Measurements from ENCODE around the gene RPH3AL.
"Not testable (repeated sequence)": the region's sequence is repeated elsewhere in the genome, so short reads cannot be mapped to it uniquely, and the experiment has no call there.

Gene RPH3AL

DNA sequence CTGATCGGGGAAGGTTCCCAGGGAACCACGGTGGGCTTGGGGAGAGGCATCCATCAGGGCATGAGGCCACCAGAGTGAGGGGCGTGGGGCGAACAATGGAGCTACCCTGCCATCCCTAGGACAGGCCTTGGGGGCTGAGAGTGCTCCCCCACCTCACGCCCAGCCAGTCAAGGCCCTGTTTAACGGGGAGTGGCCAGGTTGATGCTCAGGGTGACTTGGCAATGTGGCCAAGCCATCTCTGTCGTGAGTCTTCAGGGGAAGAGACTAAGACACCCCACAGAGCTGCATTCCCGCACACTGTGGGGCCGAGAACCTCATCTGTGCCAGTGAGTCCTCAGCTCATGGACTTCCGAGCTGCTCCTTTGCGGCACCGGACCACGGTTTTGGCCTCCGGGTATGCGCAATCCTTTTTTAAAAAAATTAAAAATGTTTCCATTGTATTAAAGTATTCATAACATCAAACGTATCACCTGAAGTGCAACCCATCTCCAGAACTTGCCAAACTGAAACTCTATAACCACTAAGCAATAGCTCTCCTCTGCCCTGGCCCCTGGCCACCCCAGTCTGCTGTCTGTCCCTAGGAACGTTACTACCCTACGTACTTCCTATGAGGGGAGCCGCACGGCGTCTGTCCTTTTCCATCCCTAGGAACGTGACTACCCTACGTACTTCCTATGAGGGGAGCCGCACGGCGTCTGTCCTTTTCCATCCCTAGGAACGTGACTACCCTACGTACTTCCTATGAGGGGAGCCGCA lies 99.3 kb downstream of the RPH3AL start:
- no peak for DNase-seq

DNA sequence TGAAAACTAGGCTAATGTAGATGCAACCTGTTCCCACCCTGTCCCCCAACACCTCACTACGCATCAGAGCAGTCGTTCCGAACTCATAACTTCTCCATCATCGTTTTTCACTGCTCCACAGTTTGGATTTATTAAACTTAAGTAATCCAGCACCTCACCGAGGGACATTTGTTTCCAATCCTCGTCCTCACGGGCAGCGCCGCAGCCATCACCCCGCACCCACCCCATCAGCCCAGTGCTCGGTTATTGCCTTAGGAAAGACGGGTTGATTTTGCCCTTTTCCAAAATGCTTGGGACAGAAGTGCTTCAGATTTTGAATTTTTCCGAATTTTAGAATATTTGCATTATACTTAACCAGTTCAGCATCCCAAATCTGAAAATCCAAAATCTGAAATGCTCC lies 100.2 kb downstream of the RPH3AL start:
- no peak for DNase-seq

DNA sequence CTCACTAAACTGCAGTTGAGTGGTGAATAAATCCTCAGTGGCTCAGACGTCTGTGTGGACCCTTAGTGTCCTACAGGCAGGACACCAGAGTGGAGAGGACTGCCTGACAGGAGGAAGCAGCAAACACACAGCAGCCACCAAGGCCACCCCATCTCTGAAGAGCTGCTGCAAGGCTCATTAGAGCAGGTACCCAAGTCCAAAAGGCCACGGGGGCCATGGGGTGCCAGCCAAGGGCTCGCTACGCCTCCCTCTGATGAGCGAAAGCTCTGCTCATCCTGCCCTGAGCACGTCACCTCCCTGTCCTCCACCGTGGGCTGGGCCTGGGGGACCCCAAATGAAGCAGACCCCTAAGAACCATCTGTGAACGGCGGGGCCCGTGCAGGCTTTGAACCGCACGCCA lies 101.1 kb downstream of the RPH3AL start:
- no peak for DNase-seq

DNA sequence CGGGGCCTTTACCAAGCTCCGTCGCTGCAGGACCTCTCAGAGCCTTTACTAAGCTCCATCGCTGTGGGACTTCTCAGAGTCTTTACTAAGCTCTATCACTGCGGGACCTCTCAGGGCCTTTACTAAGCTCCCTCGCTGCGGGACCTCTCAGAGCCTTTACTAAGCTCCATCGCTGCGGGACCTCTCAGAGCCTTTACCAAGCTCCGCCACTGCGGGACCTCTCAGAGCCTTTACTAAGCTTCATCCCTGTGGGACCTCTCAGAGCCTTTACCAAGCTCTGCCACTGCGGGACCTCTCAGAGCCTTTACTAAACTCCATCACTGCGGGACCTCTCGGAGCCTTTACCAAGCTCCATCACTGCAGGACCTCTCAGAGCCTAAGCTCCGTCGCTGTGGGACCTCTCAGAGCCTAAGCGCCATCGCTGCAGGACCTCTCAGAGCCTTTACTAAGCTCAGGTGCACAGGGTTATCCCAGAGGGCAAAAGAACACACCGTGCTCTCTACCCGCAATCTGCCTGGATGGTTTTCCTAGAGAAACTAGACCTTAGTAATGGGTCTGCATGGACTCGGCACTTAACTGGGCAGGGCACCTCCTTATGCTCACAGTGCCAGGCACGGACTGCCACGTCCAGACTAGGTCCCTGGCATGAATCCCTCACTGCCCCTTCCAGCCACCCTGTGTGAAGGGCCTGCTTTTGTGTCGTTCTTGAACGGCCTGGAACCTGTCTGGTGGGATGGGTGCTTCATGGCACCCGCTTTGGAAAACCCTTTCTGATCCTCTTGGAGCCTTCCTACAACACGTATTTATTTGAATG lies 101.9 kb downstream of the RPH3AL start:
- DNase-seq, result no peak

DNA sequence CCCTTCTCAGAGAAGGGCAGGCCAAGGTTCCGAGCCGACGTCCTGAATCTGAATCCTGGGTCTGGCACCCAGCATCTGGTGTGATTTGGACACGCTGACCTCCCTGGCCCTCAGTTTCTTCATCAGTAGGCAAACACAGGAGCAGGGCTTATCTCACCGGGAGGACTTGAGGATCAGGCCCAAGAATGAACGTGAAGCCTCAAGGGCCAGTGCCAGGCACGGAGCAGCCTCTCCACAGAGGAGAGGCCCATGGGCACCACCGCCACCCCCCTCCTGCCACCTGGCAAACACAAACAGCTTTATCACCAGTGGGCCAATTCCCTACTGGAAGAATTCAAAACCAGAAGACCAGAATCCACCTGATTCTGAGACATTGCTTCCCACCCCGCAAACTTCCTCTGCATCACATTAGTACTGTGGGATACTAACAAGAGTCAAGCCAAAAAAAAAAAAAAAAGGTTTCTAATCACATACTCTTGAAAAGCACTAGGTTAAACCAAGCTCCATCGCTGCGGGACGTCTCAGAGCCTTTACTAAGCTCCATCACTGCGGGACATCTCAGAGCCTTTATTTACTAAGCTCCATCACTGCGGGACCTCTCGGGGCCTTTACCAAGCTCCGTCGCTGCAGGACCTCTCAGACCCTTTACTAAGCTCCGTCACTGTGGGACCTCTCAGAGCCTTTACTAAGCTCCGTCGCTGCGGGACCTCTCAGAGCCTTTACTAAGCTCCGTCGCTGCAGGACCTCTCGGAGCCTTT lies 103.2 kb downstream of the RPH3AL start:
- no peak for DNase-seq

DNA sequence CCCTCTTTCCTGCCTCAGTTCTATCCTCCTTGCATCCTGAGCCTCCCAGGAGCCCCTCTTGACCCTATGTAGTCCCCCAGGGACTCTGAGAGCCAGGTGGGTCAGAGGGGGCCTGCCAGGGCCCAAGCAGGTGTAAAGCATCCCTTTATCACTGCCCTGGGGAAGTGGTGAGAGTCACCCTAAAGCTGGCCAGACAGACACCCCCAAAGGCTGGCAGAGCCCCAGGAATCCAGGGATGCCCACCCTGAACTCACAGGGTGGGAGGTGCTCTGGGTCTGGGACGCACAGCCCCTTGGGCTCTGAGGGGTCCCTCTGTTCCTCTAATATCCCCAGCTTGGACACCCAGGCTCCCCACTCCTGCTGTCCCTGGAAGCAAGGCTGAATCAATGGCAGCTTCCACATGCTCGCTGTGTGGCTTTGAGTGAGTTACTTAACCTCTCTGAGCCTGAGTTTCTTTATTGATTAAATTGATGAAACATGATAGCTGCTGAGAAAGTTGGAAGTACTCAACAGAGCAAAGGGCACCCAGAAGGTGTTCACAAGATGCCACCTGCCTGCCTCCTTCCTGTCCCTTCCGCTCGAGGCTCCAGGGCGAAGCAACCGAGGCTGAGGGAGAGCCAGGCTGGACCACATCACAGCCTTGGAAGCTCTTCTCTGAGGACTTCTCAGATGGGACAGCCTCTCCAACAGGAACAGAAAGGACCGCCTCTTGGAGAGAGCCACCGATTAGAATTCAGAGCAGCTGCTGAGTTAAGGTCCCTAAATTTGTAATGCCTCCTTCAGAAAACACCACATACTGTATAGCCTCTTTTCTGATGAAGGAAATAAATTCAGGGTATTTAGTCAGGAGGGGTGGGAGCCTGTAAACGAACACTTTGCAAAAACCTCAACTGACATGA lies 104.0 kb downstream of the RPH3AL start:
- no peak for DNase-seq

DNA sequence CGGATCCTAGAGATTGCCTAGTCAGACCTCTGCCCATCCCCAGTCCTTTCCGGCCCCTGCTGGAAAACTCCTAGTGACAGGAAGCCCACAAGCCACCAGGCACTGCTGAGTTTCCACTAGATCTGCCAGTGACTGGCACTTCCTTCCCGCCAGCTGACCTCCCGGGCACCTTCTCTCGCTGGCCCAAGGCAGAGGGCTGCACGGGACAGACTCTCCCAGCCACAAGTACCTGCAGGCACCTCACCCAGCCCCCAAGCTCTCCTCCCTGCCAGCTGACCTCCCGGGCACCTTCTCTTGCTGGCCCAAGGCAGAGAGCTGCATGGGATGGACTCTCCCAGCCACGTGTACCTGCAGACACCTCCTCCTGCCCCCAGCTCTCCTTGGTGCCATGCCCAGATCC lies 104.8 kb downstream of the RPH3AL start:
- no peak for DNase-seq

DNA sequence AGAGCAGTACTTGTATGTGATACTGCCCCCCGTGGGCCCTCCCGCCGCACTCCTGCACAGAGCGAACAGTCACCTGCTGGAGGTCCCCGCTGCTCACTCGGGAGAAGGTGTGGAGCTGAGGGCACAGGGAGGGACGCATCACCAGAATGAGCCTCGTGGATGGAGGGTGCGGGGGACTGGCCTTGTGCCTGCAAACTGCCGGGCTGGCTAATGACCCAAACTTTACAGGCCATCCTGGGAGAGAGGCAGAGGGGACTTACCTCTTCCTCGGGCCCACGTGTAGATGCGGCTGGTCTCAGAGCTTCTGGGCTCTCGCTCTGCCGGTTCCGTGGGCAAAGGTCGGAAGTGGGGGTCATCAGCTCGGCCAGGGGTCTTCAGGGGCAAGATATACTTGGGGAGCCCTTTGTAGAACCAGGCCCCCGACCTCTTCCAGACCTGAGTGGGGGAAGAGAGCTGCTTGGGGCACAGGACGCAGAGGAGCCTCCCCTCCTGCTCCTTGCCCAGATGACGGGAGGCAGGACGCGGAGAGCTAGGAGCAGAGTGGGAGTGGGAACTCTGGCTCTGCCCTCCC lies 105.7 kb downstream of the RPH3AL start:
- DNase-seq, result no peak

DNA sequence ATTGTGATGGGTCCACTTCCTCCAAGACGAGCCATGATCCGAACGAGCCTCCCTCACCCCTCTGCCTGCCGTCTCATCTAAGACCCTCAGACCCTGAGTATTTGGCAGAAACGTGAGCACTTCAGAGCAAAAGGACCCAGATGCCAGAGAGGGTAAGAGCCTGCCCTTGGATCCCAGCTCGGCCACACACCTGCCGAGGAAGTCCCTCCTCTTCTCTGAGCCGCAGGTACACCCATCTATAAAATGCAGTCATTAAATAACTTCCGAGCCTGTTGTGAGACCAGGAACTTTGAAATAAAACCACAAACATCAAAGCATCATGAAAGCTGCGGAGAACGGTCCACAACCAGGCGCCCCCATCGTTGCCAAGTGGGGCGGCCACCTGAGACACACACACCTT lies 106.4 kb downstream of the RPH3AL start:
- no peak for DNase-seq

DNA sequence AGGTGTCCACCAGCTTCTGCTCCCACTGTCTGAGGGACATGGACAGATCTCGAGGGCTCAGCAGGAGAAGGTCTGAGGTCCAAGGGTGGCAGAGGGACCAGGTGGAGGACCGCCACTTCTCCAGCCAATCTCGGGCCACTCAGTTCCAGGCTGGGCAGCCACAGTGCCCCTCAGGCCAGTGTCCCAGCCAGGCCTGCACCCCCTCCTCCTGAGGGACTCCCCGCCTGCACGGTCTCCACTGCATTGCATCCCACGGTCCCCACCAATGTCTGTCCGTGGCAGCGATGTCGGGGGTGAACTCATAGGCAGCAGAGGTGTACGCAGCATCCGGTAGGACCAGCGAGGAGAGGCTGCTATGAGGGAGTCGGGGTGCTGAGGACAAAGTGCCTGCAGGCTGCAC lies 107.0 kb downstream of the RPH3AL start:
- no peak for DNase-seq

DNA sequence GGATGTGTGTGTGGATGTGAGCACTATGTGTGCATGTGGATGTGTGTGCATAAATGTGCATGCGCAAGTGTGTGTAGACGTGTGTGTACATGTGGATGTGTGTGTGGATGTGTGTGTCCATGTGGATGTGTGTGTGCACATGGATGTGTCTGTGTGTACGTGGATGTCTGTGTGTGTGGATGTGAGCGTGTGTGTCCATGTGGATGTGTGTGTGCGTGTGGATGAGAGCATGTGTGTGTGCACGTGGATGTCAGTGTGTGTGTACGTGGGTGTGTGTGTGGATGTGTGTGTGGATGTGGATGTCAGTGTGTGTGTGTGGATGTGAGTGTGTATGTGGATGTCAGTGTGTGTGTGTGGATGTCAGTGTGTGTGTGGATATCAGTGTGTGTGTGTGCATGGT lies 107.6 kb downstream of the RPH3AL start:
- no peak for DNase-seq

DNA sequence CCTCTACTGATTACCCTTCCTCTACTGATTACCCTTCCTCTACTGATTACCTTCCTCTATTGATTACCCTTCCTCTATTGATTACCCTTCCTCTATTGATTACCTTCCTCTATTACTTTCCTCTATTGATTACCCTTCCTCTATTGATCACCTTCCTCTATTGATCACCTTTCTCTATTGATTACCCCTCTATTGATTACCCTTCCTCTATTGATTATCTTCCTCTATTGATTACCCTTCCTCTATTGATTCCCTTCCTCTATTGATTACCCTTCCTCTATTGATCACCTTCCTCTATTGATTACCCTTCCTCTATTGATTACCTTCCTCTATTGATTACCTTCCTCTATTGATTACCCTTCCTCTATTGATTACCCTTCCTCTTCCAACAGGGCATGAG lies 108.7 kb downstream of the RPH3AL start:
- DNase-seq, result not testable (repeated sequence)

DNA sequence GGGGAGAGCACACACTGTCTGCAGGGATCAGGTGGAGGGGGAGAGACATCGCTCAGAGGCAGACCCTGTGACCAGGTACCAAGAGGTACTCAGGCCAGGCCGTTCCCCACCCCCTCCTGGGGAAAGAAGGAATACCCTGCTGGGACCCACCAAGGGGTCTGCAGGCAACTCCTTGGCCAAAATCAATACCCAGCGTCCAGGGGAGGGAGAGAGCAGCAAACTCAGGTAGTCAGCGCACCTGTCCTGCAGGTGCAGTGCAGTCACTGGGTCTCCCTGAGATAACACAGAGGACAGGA lies 113.7 kb downstream of the RPH3AL start:
- no peak for DNase-seq

DNA sequence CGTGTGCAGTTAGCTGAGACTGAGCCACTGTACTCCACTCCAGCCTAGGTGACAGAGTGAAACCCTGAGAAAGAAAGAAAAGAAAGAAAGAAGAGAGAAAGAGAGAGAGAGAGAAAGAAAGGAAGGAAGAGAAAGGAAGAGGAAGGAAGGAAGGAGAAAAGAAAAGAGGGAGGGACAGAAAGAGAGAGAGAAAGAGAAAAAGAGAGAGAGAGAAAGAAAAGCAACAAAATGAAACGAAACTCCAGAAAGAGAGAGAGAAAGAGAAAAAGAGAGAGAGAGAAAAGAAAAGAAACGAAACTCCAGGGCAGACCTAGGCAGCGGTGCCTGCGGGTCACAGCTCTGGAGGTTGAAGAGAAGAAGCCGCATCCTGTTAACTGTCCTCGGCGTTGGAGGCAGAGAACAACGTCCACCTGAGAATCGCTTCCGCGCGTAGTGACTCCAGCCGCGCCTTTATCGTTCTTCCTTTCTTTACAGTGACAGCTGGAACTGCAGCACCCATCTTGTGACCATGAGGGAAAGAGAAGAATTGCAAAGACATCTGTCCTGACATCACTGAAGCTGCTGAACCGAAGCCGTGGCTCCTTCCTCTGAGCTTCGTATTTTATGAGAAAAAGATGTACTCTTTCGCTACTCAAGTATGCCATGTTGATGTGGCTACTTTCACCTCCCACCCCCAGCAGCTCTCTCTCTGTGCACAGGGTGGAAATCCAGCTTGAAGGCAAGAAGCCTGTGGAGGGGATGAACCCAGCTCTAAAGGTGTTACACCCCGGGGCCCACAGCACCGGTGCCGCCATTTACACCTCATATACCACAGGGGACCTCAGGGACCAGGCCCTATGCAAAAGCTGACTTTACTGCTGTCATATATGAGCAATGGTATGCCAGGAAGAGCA lies 114.3 kb downstream of the RPH3AL start:
- DNase-seq, result no peak

DNA sequence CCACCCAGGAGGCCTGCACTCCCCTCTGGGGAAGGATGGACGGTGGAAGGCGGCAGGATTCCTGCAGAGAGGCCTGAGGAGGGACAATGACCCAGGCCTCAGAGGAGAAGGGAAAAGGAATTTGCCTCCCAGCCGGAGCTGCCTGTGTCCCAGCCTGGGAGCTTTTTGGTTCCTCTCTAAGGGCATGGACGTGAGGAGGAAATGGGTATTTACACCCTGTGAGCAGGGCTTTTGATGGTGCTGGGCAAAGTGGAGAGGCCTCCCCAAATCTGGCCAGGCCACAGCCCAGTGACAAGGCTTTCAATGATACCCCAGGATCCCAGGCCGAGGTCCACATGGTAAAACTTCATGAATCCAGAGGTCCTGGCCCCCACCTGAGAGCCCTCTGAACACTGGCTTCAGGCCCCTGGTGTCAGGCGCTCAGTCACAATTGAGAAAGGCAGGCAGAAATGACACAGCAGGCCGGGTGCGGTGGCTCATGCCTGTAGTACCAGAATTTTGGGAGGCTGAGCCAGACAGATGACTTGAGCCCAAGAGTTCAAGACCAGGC lies 115.1 kb downstream of the RPH3AL start:
- no peak for DNase-seq

DNA sequence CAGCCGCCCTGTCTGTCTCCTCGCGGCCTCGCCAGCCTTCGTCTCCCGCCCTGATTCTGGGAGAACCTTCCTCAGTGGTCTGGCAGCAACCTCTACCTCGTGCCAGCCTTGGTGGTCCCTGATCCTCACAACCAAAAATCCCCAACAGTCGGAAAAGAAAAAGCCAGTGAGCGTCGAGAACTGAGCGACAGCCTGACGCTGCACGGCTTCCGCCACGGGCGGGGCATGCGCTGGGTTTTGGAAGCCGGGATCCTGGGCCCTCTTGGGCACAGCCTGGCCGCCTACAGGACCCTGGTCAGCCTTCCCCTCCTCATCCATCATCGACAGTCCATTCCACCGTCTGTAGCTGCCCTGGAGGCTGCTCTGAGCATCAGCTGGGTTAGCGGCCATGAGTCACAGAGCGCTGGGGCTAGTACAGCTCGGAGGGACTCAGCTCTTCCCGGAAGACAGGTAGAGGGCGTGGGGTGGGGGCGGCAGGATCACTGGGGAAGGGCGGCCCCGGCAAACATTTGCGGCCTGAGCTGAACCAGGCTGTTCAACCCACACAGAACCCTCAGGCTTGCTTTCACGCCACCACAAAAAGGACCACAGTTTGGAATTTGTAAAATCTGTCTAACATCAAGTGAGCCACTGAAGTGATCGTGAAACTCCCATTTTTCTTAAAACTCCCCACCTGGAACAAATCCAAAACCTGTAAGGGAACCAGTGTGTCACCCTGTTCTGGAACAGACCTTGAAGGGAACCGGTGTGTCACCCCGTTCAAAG lies 115.8 kb downstream of the RPH3AL start:
- no peak for DNase-seq

DNA sequence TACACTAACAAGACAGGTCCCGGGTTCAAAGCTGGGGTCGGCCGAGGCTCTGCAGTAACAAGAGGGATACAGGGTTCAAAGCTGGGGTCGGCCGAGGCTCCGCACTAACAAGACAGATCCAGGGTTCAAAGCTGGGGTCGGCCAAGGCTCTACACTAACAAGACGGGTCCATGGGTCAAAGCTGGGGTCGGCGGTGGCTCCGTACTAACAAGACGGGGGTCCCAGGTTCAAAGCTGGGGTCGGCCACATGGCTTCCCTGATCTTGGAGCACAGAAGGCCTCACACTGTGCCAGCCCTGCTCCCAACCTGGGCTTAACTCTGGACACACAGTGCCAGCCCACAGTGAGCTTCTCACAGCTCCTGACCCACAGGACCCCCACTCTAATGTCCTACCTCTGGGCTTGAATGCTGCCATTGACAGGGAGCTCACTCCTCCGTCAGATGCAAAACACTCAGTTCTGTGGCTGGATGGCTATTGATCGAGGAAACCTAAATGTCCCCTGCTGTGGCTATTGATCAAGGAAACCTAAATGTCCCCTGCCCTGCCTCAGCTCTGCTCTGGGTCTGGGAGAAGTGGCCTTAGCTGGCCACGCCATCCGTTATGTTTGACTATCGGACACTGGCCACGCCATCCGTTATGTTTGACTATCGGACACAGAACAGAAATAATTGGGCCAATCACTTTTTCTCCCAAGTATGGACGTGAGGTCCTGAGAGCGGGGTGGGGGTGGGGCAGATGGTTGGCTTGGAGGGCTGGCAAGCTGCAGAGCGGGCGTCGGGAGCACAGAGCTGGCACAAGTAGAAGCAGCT lies 116.6 kb downstream of the RPH3AL start:
- DNase-seq, result no peak

DNA sequence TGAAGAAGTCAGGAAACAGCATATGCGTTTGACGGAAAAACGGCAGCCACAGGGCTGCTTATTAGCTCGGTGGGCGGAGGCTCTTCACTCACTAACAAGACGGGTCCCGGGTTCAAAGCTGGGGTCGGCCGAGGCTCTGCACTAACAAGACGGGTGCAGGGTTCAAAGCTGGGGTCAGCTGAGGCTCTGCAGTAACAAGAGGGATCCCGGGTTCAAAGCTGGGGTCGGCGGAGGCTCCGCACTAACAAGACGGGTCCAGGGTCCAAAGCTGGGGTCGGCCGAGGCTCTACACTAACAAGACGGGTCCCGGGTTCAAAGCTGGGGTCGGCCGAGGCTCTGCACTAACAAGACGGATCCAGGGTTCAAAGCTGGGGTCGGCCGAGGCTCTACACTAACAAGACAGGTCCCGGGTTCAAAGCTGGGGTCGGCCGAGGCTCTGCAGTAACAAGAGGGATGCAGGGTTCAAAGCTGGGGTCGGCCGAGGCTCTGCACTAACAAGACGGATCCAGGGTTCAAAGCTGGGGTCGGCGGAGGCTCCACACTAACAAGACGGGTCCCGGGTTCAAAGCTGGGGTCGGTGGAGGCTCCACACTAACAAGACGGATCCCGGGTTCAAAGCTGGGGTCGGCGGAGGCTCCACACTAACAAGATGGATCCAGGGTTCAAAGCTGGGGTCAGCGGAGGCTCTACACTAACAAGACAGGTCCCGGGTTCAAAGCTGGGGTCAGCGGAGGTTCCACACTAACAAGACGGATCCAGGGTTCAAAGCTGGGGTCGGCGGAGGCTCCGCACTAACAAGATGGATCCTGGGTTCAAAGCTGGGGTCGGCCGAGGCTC lies 117.4 kb downstream of the RPH3AL start:
- not testable (repeated sequence) for DNase-seq

All from stimulated activated CD4-positive, alpha-beta T cell treated with anti-CD3 and anti-CD28 coated beads, Interleukin-2, amount 100 ng/mL, for 24 hours (primary cell).